HG03039 (cell line): Measurements from ENCODE around the gene PLEKHA7.
"Not testable (repeated sequence)": the region's sequence is repeated elsewhere in the genome, so short reads cannot be mapped to it uniquely, and the experiment has no call there.

Experiments used
- ATAC-seq: cut with Tn5 transposase; IDR thresholded peaks from one replicate; pipeline ENCODE4 v1.9.1; 2021; ENCODE audit warnings: mild to moderate bottlenecking, moderate library complexity; ENCODE audit not compliant: unreplicated experiment

Gene PLEKHA7

GRCh38 chr11:16918543-16919182, 95.6 kb downstream of the PLEKHA7 start:
- not testable (repeated sequence) for ATAC-seq

- ATAC-seq = no peak
Measured at GRCh38 chr11:16917941-16918340, 96.3 kb downstream of the PLEKHA7 start.

- ATAC-seq = no peak
Measured at GRCh38 chr11:16912692-16913111, 101.5 kb downstream of the PLEKHA7 start.

GRCh38 chr11:16911658-16912057, 102.6 kb downstream of the PLEKHA7 start:
- no peak for ATAC-seq

- ATAC-seq = no peak
Measured at GRCh38 chr11:16911186-16911585, 103.0 kb downstream of the PLEKHA7 start.

GRCh38 chr11:16909359-16910035, 104.7 kb downstream of the PLEKHA7 start:
- peak; percentile 80 for ATAC-seq

- ATAC-seq = no peak
Measured at GRCh38 chr11:16905375-16905774, 108.8 kb downstream of the PLEKHA7 start.

GRCh38 chr11:16904761-16905160, 109.5 kb downstream of the PLEKHA7 start:
- not testable (repeated sequence) for ATAC-seq

GRCh38 chr11:16902781-16903378, 111.3 kb downstream of the PLEKHA7 start:
- peak; percentile 64 for ATAC-seq

GRCh38 chr11:16902182-16902581, 112.0 kb downstream of the PLEKHA7 start:
- peak; percentile 79 for ATAC-seq

- no peak for ATAC-seq
Measured at GRCh38 chr11:16900491-16900890, 113.7 kb downstream of the PLEKHA7 start.

GRCh38 chr11:16899708-16900303, 114.4 kb downstream of the PLEKHA7 start:
- no peak for ATAC-seq

GRCh38 chr11:16898274-16898985, 115.8 kb downstream of the PLEKHA7 start:
- no peak for ATAC-seq

GRCh38 chr11:16897470-16898061, 116.6 kb downstream of the PLEKHA7 start:
- ATAC-seq = no peak

GRCh38 chr11:16896729-16897469, 117.3 kb downstream of the PLEKHA7 start:
- ATAC-seq = no peak

- no peak for ATAC-seq
Measured at GRCh38 chr11:16895306-16895705, 118.9 kb downstream of the PLEKHA7 start.

GRCh38 chr11:16893456-16894066, 120.7 kb downstream of the PLEKHA7 start:
- no peak for ATAC-seq

GRCh38 chr11:16891964-16892363, 122.2 kb downstream of the PLEKHA7 start:
- ATAC-seq = no peak

GRCh38 chr11:16891165-16891564, 123.0 kb downstream of the PLEKHA7 start:
- ATAC-seq = no peak

GRCh38 chr11:16890442-16890841, 123.8 kb downstream of the PLEKHA7 start:
- ATAC-seq = no peak
